Keratinocyte (primary cell): ENCODE results near the gene NAAA. TPM values are rescaled to one million over a fixed set of nuclear protein-coding genes. Genes with fewer than 3 reads are reported as not detected.

Experiments
- DNase-seq: peaks from one replicate; pipeline ENCODE4 v3.0.0-alpha.2; 2011; ENCODE audit warnings: low read depth, missing footprints, low spot score
- FAIRE-seq: peaks from 2 replicates; lab custom pipeline; 2011; peaks lifted over from hg19 to GRCh38; lab: Jason Lieb, UNC
- H2AFZ ChIP-seq: 2 replicates; pipeline ENCODE4 v1.6.0; 2012; ENCODE audit warnings: low read length, control low read depth, inconsistent platforms; ENCODE audit not compliant: control insufficient read depth
- H3K27ac ChIP-seq: 2 replicates; pipeline ENCODE4 v1.5.1; 2011; ENCODE audit warnings: low read length; ENCODE audit not compliant: control insufficient read depth, insufficient read depth
- H3K27me3 ChIP-seq: 3 replicates; pipeline ENCODE4 v1.6.0; 2011; ENCODE audit warnings: low read length; ENCODE audit not compliant: control insufficient read depth, insufficient read depth; ENCODE audit errors: extremely low read depth
- H3K36me3 ChIP-seq, 2 experiments: 2 replicates in 1 of 2; 3 replicates in 1 of 2; pipeline ENCODE4 v1.5.1; 2011; ENCODE audit warnings: low read length in 2 of 2, mild to moderate bottlenecking in 1 of 2; ENCODE audit not compliant: control insufficient read depth in 2 of 2, insufficient read depth in 2 of 2; ENCODE audit errors: extremely low read depth in 1 of 2
- H3K4me1 ChIP-seq: 3 replicates; pipeline ENCODE4 v1.5.1; 2011; ENCODE audit warnings: low read length; ENCODE audit not compliant: control insufficient read depth, insufficient read depth; ENCODE audit errors: extremely low read depth
- H3K4me2 ChIP-seq: 3 replicates; pipeline ENCODE4 v1.6.0; 2011; ENCODE audit warnings: low read depth, low read length; ENCODE audit not compliant: control insufficient read depth, insufficient read depth; ENCODE audit errors: extremely low read depth
- H3K4me3 ChIP-seq, 3 experiments: fragments of 200-600 bp in 1 of 3; sonication (generic) in 1 of 3; 2 replicates in 2 of 3; 3 replicates in 1 of 3; pipeline ENCODE4 v1.5.1; 2011 to 2016; ENCODE audit warnings: low read length in 3 of 3, mild to moderate bottlenecking in 3 of 3, control low read depth in 2 of 3, inconsistent platforms in 1 of 3, low read depth in 1 of 3, mixed read lengths in 1 of 3, mixed run types in 1 of 3, moderate library complexity in 1 of 3; ENCODE audit not compliant: control insufficient read depth in 2 of 3, insufficient read depth in 2 of 3; ENCODE audit errors: extremely low read depth in 1 of 3
- H3K79me2 ChIP-seq: 2 replicates; pipeline ENCODE4 v1.6.0; 2012; ENCODE audit warnings: low read length; ENCODE audit not compliant: control insufficient read depth, insufficient read depth
- H3K9ac ChIP-seq: 3 replicates; pipeline ENCODE4 v1.6.0; 2011; ENCODE audit warnings: low read length; ENCODE audit not compliant: control insufficient read depth, insufficient read depth; ENCODE audit errors: extremely low read depth
- H3K9me1 ChIP-seq: 3 replicates; pipeline ENCODE4 v1.6.0; 2011; ENCODE audit warnings: low read length; ENCODE audit not compliant: control insufficient read depth, insufficient read depth; ENCODE audit errors: extremely low read depth
- H3K9me3 ChIP-seq: 2 replicates; pipeline ENCODE4 v1.5.1; 2012; ENCODE audit warnings: low read depth, low read length; ENCODE audit not compliant: control insufficient read depth
- H4K20me1 ChIP-seq: 3 replicates; pipeline ENCODE4 v1.6.0; 2011; ENCODE audit warnings: low read length; ENCODE audit not compliant: control insufficient read depth, insufficient read depth; ENCODE audit errors: extremely low read depth
- EZH2 ChIP-seq: IDR thresholded peaks from one replicate; pipeline ENCODE4 v1.6.1; 2012; ENCODE audit warnings: inconsistent platforms, mild to moderate bottlenecking, low read length, moderate library complexity
- dilution Hi-C: fragments of 300-500 bp; cut with MboI; formaldehyde crosslinking; loops from one replicate; pipeline ENCODE4 v1.7.0; 2020; ENCODE audit warnings: low sequenced_read_pairs; ENCODE audit not compliant: extremely low pct_ligation_motif_present
- polyA plus RNA-seq, 5 experiments: library from polyadenylated mRNA; depleted of rRNA in 3 of 5; stranded (reverse) in 3 of 5; stranded (forward) in 1 of 5; unstranded in 1 of 5; fragments of >200 nt; gene quantifications; 1 replicate in 1 of 5; 2 replicates in 3 of 5; 3 replicates in 1 of 5; pipeline versions ENCODE4 v1.2.1 to v1.2.3, GENCODE V29; 2011 to 2012; ENCODE audit warnings: missing spikeins in 2 of 5, low read depth in 1 of 5, low replicate concordance in 1 of 5
- TF ChIP-seq, protein P1 (sequence below), 3 experiments: IDR thresholded peaks in 1 of 3; conservative IDR thresholded peaks in 1 of 3; optimal IDR thresholded peaks in 1 of 3; 2 replicates in 2 of 3; 3 replicates in 1 of 3; pipeline versions ENCODE3 to v1.5.1; 2011; ENCODE audit warnings: low read length in 3 of 3, mild to moderate bottlenecking in 3 of 3, moderate library complexity in 2 of 3, control low read depth in 1 of 3, inconsistent platforms in 1 of 3; ENCODE audit not compliant: insufficient read depth in 2 of 3; ENCODE audit errors: extremely low read depth in 1 of 3

The NAAA gene
- polyA plus RNA-seq, 1 donor (not counting 4 experiments of a cell fraction or from before 2014, with no cell fraction given): 12.2 TPM

DNA sequence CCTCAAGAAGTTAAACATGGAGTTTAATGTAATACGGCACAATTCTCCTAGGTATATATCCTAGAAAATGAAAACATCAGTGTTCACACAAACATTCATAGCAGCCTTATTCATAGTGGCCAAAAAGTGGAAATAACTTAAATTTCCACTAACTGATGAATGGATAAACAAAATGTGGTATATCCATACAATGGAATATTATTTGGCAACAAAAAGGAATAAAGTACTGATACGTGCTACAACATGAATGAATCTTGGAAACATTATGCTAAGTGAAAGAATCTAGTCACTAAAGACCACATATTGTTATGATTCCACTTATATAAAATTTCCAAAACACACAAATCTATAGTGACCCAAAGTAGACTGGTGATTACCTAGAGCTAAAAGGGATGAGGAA is 35.4 kb upstream of the NAAA start:
- dilution Hi-C loops: no loop called here
- Histone ChIP-seq H2AFZ (no peak overlapping the region), H3K79me2 (peaks cover 7% of the 10 kb centered on the region)

DNA sequence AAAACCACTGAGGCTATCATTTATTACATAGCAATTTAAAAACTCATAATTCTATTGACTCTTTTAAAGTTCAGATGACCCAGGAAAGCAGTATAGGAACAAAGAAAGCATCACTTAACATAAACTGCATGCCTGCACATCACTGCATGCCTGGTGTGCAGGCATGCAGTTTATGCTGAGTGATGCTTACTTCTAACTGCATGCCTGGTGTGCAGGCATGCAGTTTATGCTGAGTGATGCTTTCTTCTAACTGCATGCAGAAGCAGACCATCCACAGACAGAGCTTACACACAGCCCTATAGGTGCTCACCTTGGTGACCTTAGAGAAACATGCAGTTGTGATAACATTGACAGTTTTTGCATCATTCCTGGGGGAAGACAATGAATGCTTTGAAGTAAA is 33.0 kb upstream of the NAAA start:
- Histone ChIP-seq H4K20me1 (no peaks in the 10 kb centered on the region), H3K4me1 (no peaks in the 10 kb centered on the region), H3K36me3 (peaks cover 32 to 41% of the 10 kb centered on the region in 2 experiments), H3K79me2 (peaks cover 2% of the 10 kb centered on the region), H2AFZ (no peak overlapping the region), H3K9me1 (no peaks in the 10 kb centered on the region), H3K27me3 (no peaks in the 10 kb centered on the region), H3K9me3 (no peaks in the 10 kb centered on the region), H3K4me3 (no peak overlapping the region), H3K27ac (no peak overlapping the region), H3K9ac (no peak overlapping the region), H3K4me2 (no peak overlapping the region)
- TF ChIP-seq EZH2: no peak
- TF ChIP-seq, protein P1, sequence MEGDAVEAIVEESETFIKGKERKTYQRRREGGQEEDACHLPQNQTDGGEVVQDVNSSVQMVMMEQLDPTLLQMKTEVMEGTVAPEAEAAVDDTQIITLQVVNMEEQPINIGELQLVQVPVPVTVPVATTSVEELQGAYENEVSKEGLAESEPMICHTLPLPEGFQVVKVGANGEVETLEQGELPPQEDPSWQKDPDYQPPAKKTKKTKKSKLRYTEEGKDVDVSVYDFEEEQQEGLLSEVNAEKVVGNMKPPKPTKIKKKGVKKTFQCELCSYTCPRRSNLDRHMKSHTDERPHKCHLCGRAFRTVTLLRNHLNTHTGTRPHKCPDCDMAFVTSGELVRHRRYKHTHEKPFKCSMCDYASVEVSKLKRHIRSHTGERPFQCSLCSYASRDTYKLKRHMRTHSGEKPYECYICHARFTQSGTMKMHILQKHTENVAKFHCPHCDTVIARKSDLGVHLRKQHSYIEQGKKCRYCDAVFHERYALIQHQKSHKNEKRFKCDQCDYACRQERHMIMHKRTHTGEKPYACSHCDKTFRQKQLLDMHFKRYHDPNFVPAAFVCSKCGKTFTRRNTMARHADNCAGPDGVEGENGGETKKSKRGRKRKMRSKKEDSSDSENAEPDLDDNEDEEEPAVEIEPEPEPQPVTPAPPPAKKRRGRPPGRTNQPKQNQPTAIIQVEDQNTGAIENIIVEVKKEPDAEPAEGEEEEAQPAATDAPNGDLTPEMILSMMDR (optimal IDR thresholded peaks at IDR 0.05 in 1 of 3, IDR thresholded peaks at IDR 0.05 in 1 of 3, conservative IDR thresholded peaks at IDR 0.05 in 1 of 3; ENCODE audit: extremely low read depth in 1 of 3, insufficient read depth in 2 of 3, low read length in 3 of 3): no peak
- FAIRE-seq: no peak
- dilution Hi-C loops: no loop called here
- DNase-seq: no peak

More for the DNA sequence above, 35.4 kb upstream of the NAAA start:
- Histone ChIP-seq H3K27ac (no peak overlapping the region), H3K9ac (no peak overlapping the region), H3K4me2 (no peak overlapping the region), H4K20me1 (no peaks in the 10 kb centered on the region), H3K4me3 (no peak overlapping the region), H3K27me3 (no peaks in the 10 kb centered on the region), H3K9me3 (no peaks in the 10 kb centered on the region), H3K36me3 (peaks cover 35 to 41% of the 10 kb centered on the region in 2 experiments), H3K9me1 (peaks cover 2% of the 10 kb centered on the region), H3K4me1 (no peaks in the 10 kb centered on the region)
- DNase-seq (no peak), FAIRE-seq (no peak)
- TF ChIP-seq EZH2: no peak
- TF ChIP-seq, protein P1 (optimal IDR thresholded peaks at IDR 0.05 in 1 of 3, IDR thresholded peaks at IDR 0.05 in 1 of 3, conservative IDR thresholded peaks at IDR 0.05 in 1 of 3; ENCODE audit: extremely low read depth in 1 of 3, insufficient read depth in 2 of 3, low read length in 3 of 3): no peak
